ENCODE measurements around the gene STAP2. TPM values are rescaled to one million over a fixed set of nuclear protein-coding genes. Genes with fewer than 3 reads are reported as not detected.

STAP2 gene
- total RNA-seq, 4 donors from 2014 or later: 67.0 to 93.1 (median 87.2) TPM

DNA sequence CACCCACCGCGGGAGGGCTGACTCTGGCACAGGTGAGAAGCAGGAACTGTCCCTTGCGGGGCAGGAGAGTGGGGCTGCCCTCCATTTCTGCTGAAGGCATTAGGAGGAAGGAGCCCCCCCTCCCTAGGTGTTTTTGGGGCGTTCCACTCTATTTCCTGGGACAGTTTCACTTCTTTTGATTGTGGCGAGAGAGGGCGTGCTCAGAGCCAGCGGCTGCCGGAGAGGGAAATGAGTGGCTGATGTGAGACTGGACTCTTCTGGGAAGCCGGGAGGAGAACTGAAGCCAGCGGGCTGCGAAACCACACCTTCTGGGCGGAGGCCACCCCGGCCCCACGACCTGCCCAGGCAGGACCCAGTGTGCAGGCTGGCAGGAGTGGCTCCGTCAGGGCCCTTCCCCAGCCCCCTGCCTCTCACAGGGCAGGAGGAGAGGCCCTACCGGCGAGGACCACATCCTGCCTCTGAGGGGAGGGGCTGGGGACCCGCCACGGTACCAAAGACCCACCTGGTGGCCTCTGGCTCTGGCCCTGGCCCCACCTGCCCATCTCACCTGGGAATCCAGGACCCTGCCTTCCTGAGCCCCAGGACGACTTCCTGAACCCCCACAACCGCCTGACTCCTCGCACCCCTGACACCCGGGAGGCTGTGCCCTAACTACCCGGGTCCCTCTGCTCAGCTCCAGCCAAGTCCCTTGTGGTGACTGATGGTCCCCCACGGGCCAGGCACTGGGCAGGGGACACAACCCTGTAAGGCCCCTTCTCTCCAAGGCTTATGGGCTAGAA is 30.7 kb upstream of the STAP2 start:
- WGBS: 41% methylated on average over 9 of the region's 25 CpGs
- Histone ChIP-seq H3K9me3 (no peaks in the 10 kb centered on the region), H3K27ac (peak overlapping the region; percentile 84), H3K4me3 (peak overlapping the region; percentile 38), H3K36me3 (peaks cover 23% of the 10 kb centered on the region), H3K4me1 (peaks cover 73% of the 10 kb centered on the region), H3K27me3 (no peaks in the 10 kb centered on the region)
- peak in 1 of 2 donors; percentile 82 for DNase-seq (ENCODE audit: low spot score in 2 of 2)
- TF ChIP-seq, protein P1, sequence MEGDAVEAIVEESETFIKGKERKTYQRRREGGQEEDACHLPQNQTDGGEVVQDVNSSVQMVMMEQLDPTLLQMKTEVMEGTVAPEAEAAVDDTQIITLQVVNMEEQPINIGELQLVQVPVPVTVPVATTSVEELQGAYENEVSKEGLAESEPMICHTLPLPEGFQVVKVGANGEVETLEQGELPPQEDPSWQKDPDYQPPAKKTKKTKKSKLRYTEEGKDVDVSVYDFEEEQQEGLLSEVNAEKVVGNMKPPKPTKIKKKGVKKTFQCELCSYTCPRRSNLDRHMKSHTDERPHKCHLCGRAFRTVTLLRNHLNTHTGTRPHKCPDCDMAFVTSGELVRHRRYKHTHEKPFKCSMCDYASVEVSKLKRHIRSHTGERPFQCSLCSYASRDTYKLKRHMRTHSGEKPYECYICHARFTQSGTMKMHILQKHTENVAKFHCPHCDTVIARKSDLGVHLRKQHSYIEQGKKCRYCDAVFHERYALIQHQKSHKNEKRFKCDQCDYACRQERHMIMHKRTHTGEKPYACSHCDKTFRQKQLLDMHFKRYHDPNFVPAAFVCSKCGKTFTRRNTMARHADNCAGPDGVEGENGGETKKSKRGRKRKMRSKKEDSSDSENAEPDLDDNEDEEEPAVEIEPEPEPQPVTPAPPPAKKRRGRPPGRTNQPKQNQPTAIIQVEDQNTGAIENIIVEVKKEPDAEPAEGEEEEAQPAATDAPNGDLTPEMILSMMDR (IDR thresholded peaks at IDR 0.05): no peak
- TF ChIP-seq POLR2A (IDR thresholded peaks at IDR 0.05) (no peak), EP300 (IDR thresholded peaks at IDR 0.05) (no peak), POLR2AphosphoS5 (IDR thresholded peaks at IDR 0.05) (no peak)

DNA sequence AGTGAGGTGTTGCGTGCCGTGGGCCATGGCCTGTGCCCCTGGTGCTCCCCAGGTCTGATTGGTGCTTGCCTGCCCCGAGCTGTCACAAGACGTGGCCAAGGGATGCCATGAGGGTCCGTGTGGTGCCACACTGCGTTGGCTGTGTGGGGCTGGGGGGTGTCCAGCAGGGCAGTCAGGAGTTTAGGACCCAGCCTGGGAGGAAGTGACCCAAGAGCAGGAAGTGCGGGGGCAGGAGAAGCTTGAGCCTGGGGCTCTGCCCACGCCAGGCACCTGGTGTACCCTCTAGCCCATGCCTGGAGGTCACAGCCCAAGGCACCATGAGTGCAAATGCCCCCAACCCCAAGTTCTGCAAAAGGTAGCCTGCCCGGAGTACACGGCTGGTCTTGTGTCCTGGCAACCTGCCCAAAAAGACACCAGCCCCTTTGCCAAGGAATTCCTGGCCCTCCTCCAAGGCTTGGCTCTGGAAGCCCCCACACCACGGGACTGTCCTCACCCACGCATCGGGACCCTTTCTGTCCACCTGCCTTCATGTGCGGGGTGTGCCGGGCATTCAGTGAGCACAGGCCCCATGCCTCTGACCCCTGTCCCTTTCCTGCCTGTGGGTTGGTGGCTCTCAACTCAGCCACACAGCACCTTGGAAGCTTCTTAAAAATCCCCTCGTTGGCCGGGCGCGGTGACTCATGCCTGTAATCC is 29.6 kb upstream of the STAP2 start:
- 72% methylated on average over 11 of the region's 19 CpGs for WGBS
- peaks cover 63% of the 10 kb centered on the region for H3K4me1 ChIP-seq

DNA sequence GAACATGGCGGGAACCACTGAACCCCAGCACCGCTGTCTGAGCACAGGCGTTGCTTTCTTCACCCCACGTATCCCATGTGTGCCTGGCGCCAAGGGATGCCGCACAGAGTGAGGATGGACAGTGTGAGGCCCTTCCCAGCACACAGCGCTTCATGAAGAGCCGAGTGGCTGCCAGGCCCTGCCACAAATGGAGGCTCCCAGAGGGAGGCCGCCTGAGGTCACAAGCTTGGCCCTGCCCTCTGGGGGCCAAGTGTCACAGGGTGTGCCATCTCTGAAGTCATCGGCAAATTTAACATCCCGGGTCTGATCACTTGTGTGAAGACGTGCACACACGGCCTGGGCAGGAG is 29.1 kb upstream of the STAP2 start:
- H3K36me3 ChIP-seq: peaks cover 39% of the 10 kb centered on the region
- 69% methylated on average over 13 of the region's 13 CpGs for WGBS
- peaks cover 58% of the 10 kb centered on the region for H3K4me1 ChIP-seq
- no peak overlapping the region for H3K4me3 ChIP-seq
- H3K27me3 ChIP-seq: no peaks in the 10 kb centered on the region
- peak overlapping the region; percentile 84 for H3K27ac ChIP-seq
- no peaks in the 10 kb centered on the region for H3K9me3 ChIP-seq
- DNase-seq (ENCODE audit: low spot score in 2 of 2): peak in 1 of 2 donors; percentile 65
- TF ChIP-seq, protein P1 (IDR thresholded peaks at IDR 0.05): no peak

More for the DNA sequence above, 29.6 kb upstream of the STAP2 start:
- peak overlapping the region; percentile 84 for H3K27ac ChIP-seq
- H3K27me3 ChIP-seq: no peaks in the 10 kb centered on the region
- no peaks in the 10 kb centered on the region for H3K9me3 ChIP-seq
- peak in 1 of 2 donors; percentile 79 for DNase-seq (ENCODE audit: low spot score in 2 of 2)
- TF ChIP-seq POLR2AphosphoS5 (IDR thresholded peaks at IDR 0.05): no peak
- TF ChIP-seq EP300 (IDR thresholded peaks at IDR 0.05): no peak
- TF ChIP-seq POLR2A (IDR thresholded peaks at IDR 0.05): no peak
- TF ChIP-seq, protein P1 (IDR thresholded peaks at IDR 0.05): no peak
- H3K4me3 ChIP-seq: peak overlapping the region; percentile 38
- H3K36me3 ChIP-seq: peaks cover 34% of the 10 kb centered on the region

DNA sequence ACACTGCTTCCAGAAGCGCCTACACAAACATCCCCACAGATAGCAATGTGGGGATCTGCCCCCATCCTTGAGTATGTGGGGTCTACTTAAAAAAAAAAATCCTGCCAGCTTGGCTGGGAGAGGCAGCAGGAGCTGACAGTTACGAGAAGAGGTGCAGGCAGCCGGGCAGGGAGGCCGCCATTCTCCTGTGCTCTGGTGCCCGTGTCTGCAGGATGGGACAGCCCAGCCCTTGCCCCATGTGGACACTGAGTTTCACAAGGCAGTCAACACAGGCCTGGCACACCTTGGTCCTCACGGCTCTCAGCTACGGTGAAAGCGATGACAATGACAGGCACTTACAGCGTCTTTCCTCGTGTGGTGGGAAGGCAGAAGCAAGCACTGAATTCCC is 28.7 kb upstream of the STAP2 start:
- Histone ChIP-seq H3K4me1 (peaks cover 53% of the 10 kb centered on the region), H3K27ac (peak overlapping the region; percentile 84)
- 89% methylated on average over 9 of the region's 10 CpGs for WGBS

DNA sequence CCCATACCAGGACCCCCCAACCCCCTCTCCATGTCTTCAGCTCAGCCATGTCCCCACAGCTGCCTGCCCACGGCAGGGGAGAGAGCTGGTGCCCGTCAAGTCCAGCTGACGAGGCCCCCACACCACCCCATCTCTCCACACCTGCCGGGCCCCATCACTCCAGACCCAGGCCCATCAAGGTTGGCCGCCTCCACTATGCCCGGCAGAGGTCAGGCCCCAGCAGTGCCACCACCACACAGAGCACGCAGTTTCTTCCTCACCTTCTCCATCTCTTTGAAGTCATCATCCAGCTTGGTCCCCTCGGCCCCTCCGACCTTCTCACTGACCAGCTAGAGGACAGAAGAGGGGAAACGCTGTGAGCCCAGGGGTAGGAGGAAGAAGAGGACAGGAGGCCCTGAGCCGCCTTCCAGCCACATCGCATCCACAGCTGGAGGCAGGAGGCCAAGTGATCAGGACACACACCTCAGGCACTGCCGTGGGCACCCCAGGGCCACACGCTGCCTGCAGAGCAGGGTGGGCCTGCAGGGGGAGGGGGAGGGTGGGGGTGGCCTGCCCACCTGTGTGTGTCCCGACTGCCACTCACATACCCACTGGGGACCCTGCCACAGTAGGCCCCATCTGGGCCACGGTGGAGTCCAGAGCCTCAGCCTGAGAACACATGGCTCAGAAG is 28.2 kb upstream of the STAP2 start:
- 95% methylated on average over 9 of the region's 16 CpGs for WGBS
- peaks cover 48% of the 10 kb centered on the region for H3K36me3 ChIP-seq
- H3K4me1 ChIP-seq: peaks cover 48% of the 10 kb centered on the region
- no peak overlapping the region for H3K27ac ChIP-seq
- TF ChIP-seq, protein P1 (IDR thresholded peaks at IDR 0.05): no peak
- TF ChIP-seq EP300 (IDR thresholded peaks at IDR 0.05) (no peak), POLR2AphosphoS5 (IDR thresholded peaks at IDR 0.05) (no peak), POLR2A (IDR thresholded peaks at IDR 0.05) (no peak)
- H3K4me3 ChIP-seq: no peak overlapping the region
- DNase-seq (ENCODE audit: low spot score in 2 of 2): peak in 1 of 2 donors; percentile 64
- H3K9me3 ChIP-seq: no peaks in the 10 kb centered on the region
- H3K27me3 ChIP-seq: no peaks in the 10 kb centered on the region

More for the DNA sequence above, 28.7 kb upstream of the STAP2 start:
- Histone ChIP-seq H3K36me3 (peaks cover 43% of the 10 kb centered on the region), H3K4me3 (no peak overlapping the region), H3K27me3 (no peaks in the 10 kb centered on the region), H3K9me3 (no peaks in the 10 kb centered on the region)
- DNase-seq (ENCODE audit: low spot score in 2 of 2): no peak
- TF ChIP-seq POLR2A (IDR thresholded peaks at IDR 0.05): no peak

All from suprapubic skin (tissue), 4 donors.